ENCODE data around the gene DUSP8. TPM values are rescaled to one million over a fixed set of nuclear protein-coding genes. Genes with fewer than 3 reads are reported as not detected.
A peak's percentile ranks its signal among the peaks of the same experiment; 100 is the strongest.

DUSP8 gene
- polyA plus RNA-seq, 1 donor from 2014 or later: 3.5 TPM

GRCh38 chr11:1562469-1563148 is 9.5 kb downstream of the DUSP8 start:
- peak; percentile 2 for TF ChIP-seq POLR2AphosphoS5 (IDR thresholded peaks at IDR 0.05)
- TF ChIP-seq SMC3 (conservative IDR thresholded peaks at IDR 0.05; ENCODE audit: poor library complexity): no peak
- Histone ChIP-seq H2AFZ (ENCODE audit: low read depth, low read length) (no peak overlapping the region), H3K4me2 (ENCODE audit: low read length) (no peak overlapping the region), H3K9ac (ENCODE audit: low read length) (no peak overlapping the region), H3K27ac (ENCODE audit: low read length) (no peak overlapping the region), H3K27me3 (ENCODE audit: insufficient read depth, low read depth, low read length) (no peaks in the 10 kb centered on the region), H4K20me1 (ENCODE audit: insufficient read depth) (peaks cover 50% of the 10 kb centered on the region), H3K9me3 (ENCODE audit: low read length) (no peaks in the 10 kb centered on the region), H3K36me3 (ENCODE audit: insufficient read depth, low read length) (no peaks in the 10 kb centered on the region), H3K4me3 (ENCODE audit: low read length) (peak overlapping the region; percentile 13), H3K9me2 (ENCODE audit: insufficient read depth, low read length) (no peaks in the 10 kb centered on the region), H3F3A (ENCODE audit: insufficient read depth, low read length, poor library complexity, severe bottlenecking) (no peaks in the 10 kb centered on the region), H3K79me2 (replicated peaks; ENCODE audit: insufficient read depth, low read length) (peaks cover 20% of the 10 kb centered on the region)

DNA sequence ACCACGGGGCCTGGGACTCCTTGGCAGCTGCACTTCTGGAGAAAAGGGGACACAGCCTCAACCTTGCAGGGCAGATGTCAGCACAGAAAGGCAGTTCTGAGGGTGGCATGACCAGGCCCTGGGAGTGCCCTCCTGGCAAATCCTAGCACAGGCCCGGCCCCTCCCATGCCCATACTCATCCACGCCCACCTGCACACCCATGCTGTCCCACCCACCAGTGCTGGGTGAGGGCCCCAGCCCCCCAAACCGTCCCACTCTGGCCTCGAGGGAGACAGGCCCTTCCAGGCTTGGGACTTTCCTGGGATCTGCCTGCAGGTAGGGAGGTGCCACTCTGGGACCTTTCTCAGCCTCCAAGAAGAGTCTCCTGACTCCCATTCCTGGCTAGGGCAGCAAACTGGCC is 10.1 kb downstream of the DUSP8 start:
- H3K27me3 ChIP-seq (ENCODE audit: insufficient read depth, low read depth, low read length): no peaks in the 10 kb centered on the region
- TF ChIP-seq SMC3 (conservative IDR thresholded peaks at IDR 0.05; ENCODE audit: poor library complexity): no peak
- peaks cover 44% of the 10 kb centered on the region for H4K20me1 ChIP-seq (ENCODE audit: insufficient read depth)
- no peaks in the 10 kb centered on the region for H3K36me3 ChIP-seq (ENCODE audit: insufficient read depth, low read length)
- no peak overlapping the region for H3K27ac ChIP-seq (ENCODE audit: low read length)
- H3K4me2 ChIP-seq (ENCODE audit: low read length): no peak overlapping the region
- peaks cover 14% of the 10 kb centered on the region for H3K79me2 ChIP-seq (replicated peaks; ENCODE audit: insufficient read depth, low read length)
- H2AFZ ChIP-seq (ENCODE audit: low read depth, low read length): no peak overlapping the region
- no peaks in the 10 kb centered on the region for H3F3A ChIP-seq (ENCODE audit: insufficient read depth, low read length, poor library complexity, severe bottlenecking)
- no peak overlapping the region for H3K9ac ChIP-seq (ENCODE audit: low read length)
- H3K9me2 ChIP-seq (ENCODE audit: insufficient read depth, low read length): no peaks in the 10 kb centered on the region
- H3K9me3 ChIP-seq (ENCODE audit: low read length): no peaks in the 10 kb centered on the region
- H3K4me3 ChIP-seq (ENCODE audit: low read length): no peak overlapping the region

DNA sequence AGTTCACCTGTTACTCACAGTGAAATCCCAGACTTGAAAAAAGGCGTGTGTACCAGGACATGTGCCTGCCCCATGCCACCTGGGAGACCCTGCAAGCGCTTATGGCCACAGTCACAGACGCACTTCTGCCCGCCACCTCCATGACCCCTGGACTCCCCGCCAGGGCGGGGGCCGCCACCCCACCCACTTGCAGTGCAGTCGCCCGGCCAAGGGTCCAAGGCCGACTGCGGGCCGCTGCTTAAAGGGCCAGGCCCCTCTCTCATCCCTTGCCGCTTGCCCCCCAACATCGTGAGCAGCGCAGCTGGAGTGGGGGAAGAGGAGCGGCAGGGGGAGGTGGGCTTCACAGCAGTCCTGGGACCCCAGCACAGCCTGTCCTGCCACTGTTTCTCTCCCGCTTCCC is 10.8 kb downstream of the DUSP8 start:
- H4K20me1 ChIP-seq (ENCODE audit: insufficient read depth): peaks cover 43% of the 10 kb centered on the region

More for the DNA sequence above, 10.8 kb downstream of the DUSP8 start:
- no peaks in the 10 kb centered on the region for H3K9me3 ChIP-seq (ENCODE audit: low read length)
- H3K36me3 ChIP-seq (ENCODE audit: insufficient read depth, low read length): no peaks in the 10 kb centered on the region
- H2AFZ ChIP-seq (ENCODE audit: low read depth, low read length): no peak overlapping the region
- H3K27me3 ChIP-seq (ENCODE audit: insufficient read depth, low read depth, low read length): no peaks in the 10 kb centered on the region
- no peak for TF ChIP-seq EZH2 (IDR thresholded peaks at IDR 0.05; ENCODE audit: borderline replicate concordance, insufficient read depth, low read length, poor library complexity, severe bottlenecking)
- TF ChIP-seq RAD21 (conservative IDR thresholded peaks at IDR 0.05): no peak
- TF ChIP-seq EP300 (conservative IDR thresholded peaks at IDR 0.05; ENCODE audit: poor library complexity, severe bottlenecking): no peak
- no peak for TF ChIP-seq MXI1 (conservative IDR thresholded peaks at IDR 0.05; ENCODE audit: poor library complexity, severe bottlenecking)
- no peak for TF ChIP-seq TAF1 (IDR thresholded peaks at IDR 0.05; ENCODE audit: low read depth)
- TF ChIP-seq POLR2AphosphoS5 (IDR thresholded peaks at IDR 0.05): no peak
- TF ChIP-seq SMC3 (conservative IDR thresholded peaks at IDR 0.05; ENCODE audit: poor library complexity): no peak
- TF ChIP-seq, protein P1, sequence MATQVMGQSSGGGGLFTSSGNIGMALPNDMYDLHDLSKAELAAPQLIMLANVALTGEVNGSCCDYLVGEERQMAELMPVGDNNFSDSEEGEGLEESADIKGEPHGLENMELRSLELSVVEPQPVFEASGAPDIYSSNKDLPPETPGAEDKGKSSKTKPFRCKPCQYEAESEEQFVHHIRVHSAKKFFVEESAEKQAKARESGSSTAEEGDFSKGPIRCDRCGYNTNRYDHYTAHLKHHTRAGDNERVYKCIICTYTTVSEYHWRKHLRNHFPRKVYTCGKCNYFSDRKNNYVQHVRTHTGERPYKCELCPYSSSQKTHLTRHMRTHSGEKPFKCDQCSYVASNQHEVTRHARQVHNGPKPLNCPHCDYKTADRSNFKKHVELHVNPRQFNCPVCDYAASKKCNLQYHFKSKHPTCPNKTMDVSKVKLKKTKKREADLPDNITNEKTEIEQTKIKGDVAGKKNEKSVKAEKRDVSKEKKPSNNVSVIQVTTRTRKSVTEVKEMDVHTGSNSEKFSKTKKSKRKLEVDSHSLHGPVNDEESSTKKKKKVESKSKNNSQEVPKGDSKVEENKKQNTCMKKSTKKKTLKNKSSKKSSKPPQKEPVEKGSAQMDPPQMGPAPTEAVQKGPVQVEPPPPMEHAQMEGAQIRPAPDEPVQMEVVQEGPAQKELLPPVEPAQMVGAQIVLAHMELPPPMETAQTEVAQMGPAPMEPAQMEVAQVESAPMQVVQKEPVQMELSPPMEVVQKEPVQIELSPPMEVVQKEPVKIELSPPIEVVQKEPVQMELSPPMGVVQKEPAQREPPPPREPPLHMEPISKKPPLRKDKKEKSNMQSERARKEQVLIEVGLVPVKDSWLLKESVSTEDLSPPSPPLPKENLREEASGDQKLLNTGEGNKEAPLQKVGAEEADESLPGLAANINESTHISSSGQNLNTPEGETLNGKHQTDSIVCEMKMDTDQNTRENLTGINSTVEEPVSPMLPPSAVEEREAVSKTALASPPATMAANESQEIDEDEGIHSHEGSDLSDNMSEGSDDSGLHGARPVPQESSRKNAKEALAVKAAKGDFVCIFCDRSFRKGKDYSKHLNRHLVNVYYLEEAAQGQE (IDR thresholded peaks at IDR 0.05; ENCODE audit: borderline replicate concordance): no peak
- TF ChIP-seq CTCF (IDR thresholded peaks at IDR 0.05; ENCODE audit: poor library complexity, severe bottlenecking): no peak
- H3K27ac ChIP-seq (ENCODE audit: low read length): no peak overlapping the region
- peaks cover 7% of the 10 kb centered on the region for H3K79me2 ChIP-seq (replicated peaks; ENCODE audit: insufficient read depth, low read length)
- no peaks in the 10 kb centered on the region for H3K9me2 ChIP-seq (ENCODE audit: insufficient read depth, low read length)
- no peaks in the 10 kb centered on the region for H3F3A ChIP-seq (ENCODE audit: insufficient read depth, low read length, poor library complexity, severe bottlenecking)
- H3K4me3 ChIP-seq (ENCODE audit: low read length): no peak overlapping the region
- H3K9ac ChIP-seq (ENCODE audit: low read length): no peak overlapping the region
- no peak overlapping the region for H3K4me2 ChIP-seq (ENCODE audit: low read length)
